Measurements from ENCODE around the gene WSCD2.

DNA sequence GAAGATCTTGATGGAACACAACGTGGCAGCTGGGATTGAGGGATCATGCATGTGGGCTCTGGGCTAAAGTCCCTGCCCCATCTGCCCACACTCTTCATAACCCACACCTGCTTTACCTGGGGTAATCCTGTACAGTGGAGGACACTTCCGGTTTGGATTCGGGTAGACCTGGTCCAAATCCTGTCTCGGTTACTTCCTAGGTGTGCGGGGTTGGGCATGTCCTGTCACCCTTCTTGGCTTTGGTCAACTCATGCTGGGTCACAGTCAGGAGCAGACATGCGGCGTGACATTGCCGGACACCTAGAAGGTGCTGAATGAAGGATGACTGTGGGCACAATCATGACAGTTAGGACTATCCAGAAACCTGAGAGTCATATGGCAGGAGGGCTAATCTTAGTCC is 30.7 kb upstream of the WSCD2 start:
- TF ChIP-seq, protein P1, sequence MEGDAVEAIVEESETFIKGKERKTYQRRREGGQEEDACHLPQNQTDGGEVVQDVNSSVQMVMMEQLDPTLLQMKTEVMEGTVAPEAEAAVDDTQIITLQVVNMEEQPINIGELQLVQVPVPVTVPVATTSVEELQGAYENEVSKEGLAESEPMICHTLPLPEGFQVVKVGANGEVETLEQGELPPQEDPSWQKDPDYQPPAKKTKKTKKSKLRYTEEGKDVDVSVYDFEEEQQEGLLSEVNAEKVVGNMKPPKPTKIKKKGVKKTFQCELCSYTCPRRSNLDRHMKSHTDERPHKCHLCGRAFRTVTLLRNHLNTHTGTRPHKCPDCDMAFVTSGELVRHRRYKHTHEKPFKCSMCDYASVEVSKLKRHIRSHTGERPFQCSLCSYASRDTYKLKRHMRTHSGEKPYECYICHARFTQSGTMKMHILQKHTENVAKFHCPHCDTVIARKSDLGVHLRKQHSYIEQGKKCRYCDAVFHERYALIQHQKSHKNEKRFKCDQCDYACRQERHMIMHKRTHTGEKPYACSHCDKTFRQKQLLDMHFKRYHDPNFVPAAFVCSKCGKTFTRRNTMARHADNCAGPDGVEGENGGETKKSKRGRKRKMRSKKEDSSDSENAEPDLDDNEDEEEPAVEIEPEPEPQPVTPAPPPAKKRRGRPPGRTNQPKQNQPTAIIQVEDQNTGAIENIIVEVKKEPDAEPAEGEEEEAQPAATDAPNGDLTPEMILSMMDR (optimal IDR thresholded peaks at IDR 0.05 in 1 of 3, IDR thresholded peaks at IDR 0.05 in 1 of 3, conservative IDR thresholded peaks at IDR 0.05 in 1 of 3; ENCODE audit: extremely low read depth in 1 of 3, insufficient read depth in 2 of 3, low read length in 3 of 3) = no peak
- no peak for TF ChIP-seq EZH2 (IDR thresholded peaks at IDR 0.05; ENCODE audit: low read length)
